PFSK-1 (cell line): Measurements from ENCODE around the gene SPECC1.

Source experiments
- POLR2AphosphoS5 ChIP-seq: IDR thresholded peaks from 2 replicates; pipeline ENCODE4 v1.6.1; 2012; ENCODE audit warnings: low read depth, mild to moderate bottlenecking, control low read depth, low read length, moderate library complexity
- REST ChIP-seq, 2 experiments: IDR thresholded peaks; 2 replicates each; pipeline versions ENCODE4 v1.6.1 to v1.8.0; 2011 to 2012; ENCODE audit warnings: low read depth in 2 of 2, low read length in 2 of 2, control low read depth in 1 of 2, inconsistent platforms in 1 of 2, mild to moderate bottlenecking in 1 of 2, moderate library complexity in 1 of 2; ENCODE audit not compliant: insufficient read depth in 1 of 2
- TAF1 ChIP-seq: IDR thresholded peaks from 2 replicates; pipeline ENCODE4 v1.6.1; 2012; ENCODE audit warnings: low read length, control low read depth, borderline replicate concordance; ENCODE audit not compliant: insufficient read depth

- TF ChIP-seq POLR2AphosphoS5 (no peak), TAF1 (no peak), REST (IDR thresholded peaks at IDR 0.05; ENCODE audit: insufficient read depth in 1 of 2, low read depth in 2 of 2, low read length in 2 of 2) (no peak)
Observed at GRCh38 chr17:20203761-20204263, 194.7 kb downstream of the SPECC1 start.
